HG03354 (cell line): ENCODE results near the gene SCYGR1.
"Not testable (repeated sequence)": the region's sequence is repeated elsewhere in the genome, so short reads cannot be mapped to it uniquely, and the experiment has no call there.

ENCODE experiments used
- ATAC-seq: cut with Tn5 transposase; IDR thresholded peaks from one replicate; pipeline ENCODE4 v1.9.1; 2021; ENCODE audit warnings: mild to moderate bottlenecking; ENCODE audit not compliant: unreplicated experiment, poor library complexity, severe bottlenecking

SCYGR1 gene

GRCh38 chr2:227404585-227405271 lies 17.0 kb upstream of the SCYGR1 start:
- ATAC-seq, result peak; percentile 38

GRCh38 chr2:227402959-227403358 lies 15.2 kb upstream of the SCYGR1 start:
- no peak for ATAC-seq

- ATAC-seq, result no peak
Observed at GRCh38 chr2:227402321-227402720, 14.6 kb upstream of the SCYGR1 start.

GRCh38 chr2:227401550-227401949 lies 13.8 kb upstream of the SCYGR1 start:
- no peak for ATAC-seq

- ATAC-seq, result no peak
Observed at GRCh38 chr2:227398684-227399670, 11.2 kb upstream of the SCYGR1 start.

- no peak for ATAC-seq
Observed at GRCh38 chr2:227397562-227397961, 9.8 kb upstream of the SCYGR1 start.

GRCh38 chr2:227395556-227395955 lies 7.8 kb upstream of the SCYGR1 start:
- ATAC-seq, result no peak

GRCh38 chr2:227394401-227394800 lies 6.7 kb upstream of the SCYGR1 start:
- no peak for ATAC-seq

- ATAC-seq, result no peak
Observed at GRCh38 chr2:227390468-227391256, 2.9 kb upstream of the SCYGR1 start.

GRCh38 chr2:227389661-227390060 lies 1.9 kb upstream of the SCYGR1 start:
- ATAC-seq, result no peak

- ATAC-seq, result no peak
Observed at GRCh38 chr2:227389231-227389630, 1.5 kb upstream of the SCYGR1 start.

GRCh38 chr2:227388537-227389011 lies 825 bp upstream of the SCYGR1 start:
- ATAC-seq, result no peak

- no peak for ATAC-seq
Observed at GRCh38 chr2:227386630-227387029, 1.1 kb downstream of the SCYGR1 start.

GRCh38 chr2:227383686-227384085 lies 4.1 kb downstream of the SCYGR1 start:
- ATAC-seq, result no peak

- ATAC-seq, result not testable (repeated sequence)
Observed at GRCh38 chr2:227382241-227382835, 5.4 kb downstream of the SCYGR1 start.

- no peak for ATAC-seq
Observed at GRCh38 chr2:227379095-227379494, 8.7 kb downstream of the SCYGR1 start, which contains the start of gene TM4SF20. TM4SF20 (minus strand) TSS chr2:227379306; CDS start chr2:227379268, 38 bp downstream.

GRCh38 chr2:227378371-227378782 lies 9.4 kb downstream of the SCYGR1 start:
- no peak for ATAC-seq

- no peak for ATAC-seq
Observed at GRCh38 chr2:227377467-227378351, 10.0 kb downstream of the SCYGR1 start.
